HG02678 (cell line): ENCODE measurements around the gene TRPM4.
"Not testable (repeated sequence)": the region's sequence is repeated elsewhere in the genome, so short reads cannot be mapped to it uniquely, and the experiment has no call there.

ENCODE experiments used
- ATAC-seq: cut with Tn5 transposase; IDR thresholded peaks from one replicate; pipeline ENCODE4 v1.9.1; 2021; ENCODE audit warnings: mild to moderate bottlenecking, moderate library complexity; ENCODE audit not compliant: unreplicated experiment

Gene TRPM4

GRCh38 chr19:49157445-49158224 is at the start of gene TRPM4:
Gene TRPM4 (plus strand): TSS chr19:49157792. CDS start chr19:49157867, 75 bp downstream.
- ATAC-seq: no peak

- no peak for ATAC-seq
Observed at GRCh38 chr19:49109051-49109450, 48.5 kb upstream of the TRPM4 start.

GRCh38 chr19:49109569-49110233 is 47.9 kb upstream of the TRPM4 start:
- ATAC-seq: no peak

- no peak for ATAC-seq
Observed at GRCh38 chr19:49110567-49110966, 47.0 kb upstream of the TRPM4 start.

GRCh38 chr19:49111218-49111998 is 46.2 kb upstream of the TRPM4 start:
- no peak for ATAC-seq

GRCh38 chr19:49113762-49114629 is 43.6 kb upstream of the TRPM4 start, which contains the start of gene LIN7B:
Gene LIN7B (plus strand): TSS chr19:49114370. CDS start chr19:49114405, 35 bp downstream.
- peak; percentile 61 for ATAC-seq

GRCh38 chr19:49114630-49115363 is 42.8 kb upstream of the TRPM4 start:
- ATAC-seq: no peak

- no peak for ATAC-seq
Observed at GRCh38 chr19:49116544-49116943, 41.0 kb upstream of the TRPM4 start.

- no peak for ATAC-seq
Observed at GRCh38 chr19:49117677-49118564, 39.7 kb upstream of the TRPM4 start.

GRCh38 chr19:49118565-49119410 is 38.8 kb upstream of the TRPM4 start, which contains the start of gene C19orf73:
Gene C19orf73 (minus strand): TSS chr19:49119143. CDS start chr19:49119022, 121 bp downstream.
- peak; percentile 77 for ATAC-seq

GRCh38 chr19:49119411-49120324 is 37.9 kb upstream of the TRPM4 start, which contains the start of gene PPFIA3:
Gene PPFIA3 (plus strand): TSS chr19:49119544. CDS start chr19:49127874, 8,330 bp downstream.
- ATAC-seq: no peak

- ATAC-seq: no peak
Observed at GRCh38 chr19:49120325-49120683, 37.3 kb upstream of the TRPM4 start.

GRCh38 chr19:49120868-49121267 is 36.7 kb upstream of the TRPM4 start:
- ATAC-seq: no peak

- ATAC-seq: not testable (repeated sequence)
Observed at GRCh38 chr19:49121841-49122240, 35.8 kb upstream of the TRPM4 start.

- not testable (repeated sequence) for ATAC-seq
Observed at GRCh38 chr19:49123285-49123684, 34.3 kb upstream of the TRPM4 start.

GRCh38 chr19:49125025-49125731 is 32.4 kb upstream of the TRPM4 start:
- ATAC-seq: no peak
